ENCODE results near the gene SLC6A3. TPM values are rescaled to one million over a fixed set of nuclear protein-coding genes. Genes with fewer than 3 reads are reported as not detected.

Gene SLC6A3
- total and polyA plus RNA-seq, 2 donors (not counting 3 experiments of a cell fraction or from before 2014, with no cell fraction given): not detected

GRCh38 chr5:1364211-1364610 is 81.0 kb downstream of the SLC6A3 start:
- dilution Hi-C loops (cut with MboI; ENCODE audit: extremely low pct_ligation_motif_present, low sequenced_read_pairs) (no loop called here), intact Hi-C loops (cut with micrococcal nuclease) (no loop called here)
- Histone ChIP-seq H3K27me3 (ENCODE audit: control insufficient read depth in 2 of 2, insufficient read depth in 2 of 2, low read length in 2 of 2) (peaks cover 0 to 1% of the 10 kb centered on the region in 2 experiments), H4K20me1 (replicated peaks; ENCODE audit: control insufficient read depth, extremely low read depth, insufficient read depth, low read length) (no peaks in the 10 kb centered on the region), H2AFZ (ENCODE audit: low read depth, low read length) (no peak overlapping the region), H3K79me2 (ENCODE audit: control insufficient read depth, insufficient read depth, low read length) (no peaks in the 10 kb centered on the region), H3K36me3 (ENCODE audit: control insufficient read depth in 2 of 2, extremely low read depth in 1 of 2, insufficient read depth in 2 of 2, low read length in 2 of 2) (no peaks in the 10 kb centered on the region), H3K4me3 (replicated peaks in 1 of 3; ENCODE audit: insufficient read depth in 1 of 3, low read depth in 1 of 3, low read length in 3 of 3) (no peak overlapping the region), H3K27ac (ENCODE audit: insufficient read depth, low read depth, low read length) (no peak overlapping the region), H3K9ac (replicated peaks; ENCODE audit: extremely low read depth, insufficient read depth, low read length) (no peak overlapping the region), H3K9me1 (replicated peaks; ENCODE audit: control insufficient read depth, extremely low read depth, insufficient read depth, low read length) (no peaks in the 10 kb centered on the region), H3K9me3 (replicated peaks; ENCODE audit: control insufficient read depth, insufficient read depth, low read length) (no peaks in the 10 kb centered on the region), H3K4me2 (ENCODE audit: insufficient read depth, low read length) (no peak overlapping the region), H3K4me1 (ENCODE audit: control insufficient read depth, extremely low read depth, insufficient read depth, low read length) (no peaks in the 10 kb centered on the region)
- ChIA-PET POLR2A (no interaction called here), CTCF (interaction anchor here (0.6 kb wide), 1 partner anchor 445 kb away, joined by 3 read pairs; no protein-coding TSS in a partner anchor)
- no peak for DNase-seq (ENCODE audit: low read depth, low spot score)
- TF ChIP-seq EZH2 (IDR thresholded peaks at IDR 0.05; ENCODE audit: borderline replicate concordance, low read depth, low read length, severe bottlenecking) (no peak), CTCF (IDR thresholded peaks at IDR 0.05; ENCODE audit: extremely low read depth in 1 of 2, insufficient read depth in 1 of 2, low read depth in 1 of 2, low read length in 2 of 2) (no peak), POLR2A (IDR thresholded peaks at IDR 0.05; ENCODE audit: low read depth, low read length) (no peak), GATA2 (IDR thresholded peaks at IDR 0.05; ENCODE audit: insufficient read depth, insufficient read length, low read depth, low read length) (no peak), MAX (IDR thresholded peaks at IDR 0.05; ENCODE audit: insufficient read depth, insufficient read length) (no peak), MYC (IDR thresholded peaks at IDR 0.05; ENCODE audit: low read depth, low read length) (no peak), JUN (IDR thresholded peaks at IDR 0.05; ENCODE audit: borderline replicate concordance, insufficient read depth, insufficient read length, low read depth) (no peak), POLR2AphosphoS5 (IDR thresholded peaks at IDR 0.05; ENCODE audit: insufficient read depth, low read depth, low read length) (no peak), FOS (IDR thresholded peaks at IDR 0.05; ENCODE audit: borderline replicate concordance, insufficient read depth, low read length) (no peak)
- FAIRE-seq: no peak
- no TSS peak for BruUV-seq (replicated peaks)
